Hepatocyte (in vitro differentiated cells): ENCODE measurements around the gene HLA-DMB.

Experiments
- EZH2 ChIP-seq: fragments of 200-600 bp; sonication (generic); IDR thresholded peaks from 2 replicates; pipeline ENCODE4 v1.6.1; 2016; ENCODE audit warnings: antibody characterized with exemption, mild to moderate bottlenecking, borderline replicate concordance
- EZH2phosphoT487 ChIP-seq: fragments of 200-600 bp; sonication (generic); IDR thresholded peaks from one replicate; pipeline ENCODE4 v1.6.1; 2018; ENCODE audit warnings: antibody characterized with exemption, mild to moderate bottlenecking, low read depth, moderate library complexity; ENCODE audit not compliant: unreplicated experiment, severe bottlenecking
- TF ChIP-seq, protein P1 (sequence below): fragments of 200-600 bp; sonication (generic); IDR thresholded peaks from 2 replicates; pipeline ENCODE4 v1.5.1; 2016; ENCODE audit warnings: antibody characterized with exemption, mild to moderate bottlenecking; ENCODE audit not compliant: poor library complexity

DNA sequence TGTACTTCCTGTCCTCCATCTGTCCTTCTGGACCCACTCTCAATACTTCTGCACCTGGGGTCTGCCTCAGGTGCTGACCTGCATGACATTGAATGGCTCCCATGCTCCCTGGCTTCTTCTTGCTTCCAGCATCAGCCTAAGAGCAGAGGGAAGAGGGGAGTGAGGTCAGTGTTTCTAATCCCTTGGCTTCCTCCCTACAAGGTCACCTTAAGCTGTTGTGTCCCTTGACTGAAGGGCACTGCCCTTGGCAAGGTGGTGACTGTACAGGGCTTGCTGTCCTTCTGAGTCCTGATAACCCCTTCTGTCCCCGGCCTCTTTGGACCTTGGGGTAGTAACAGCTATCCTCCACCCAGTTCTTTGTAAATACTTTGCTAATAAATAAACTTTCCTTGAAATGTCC is 9.6 kb downstream of the HLA-DMB start:
- TF ChIP-seq, protein P1, sequence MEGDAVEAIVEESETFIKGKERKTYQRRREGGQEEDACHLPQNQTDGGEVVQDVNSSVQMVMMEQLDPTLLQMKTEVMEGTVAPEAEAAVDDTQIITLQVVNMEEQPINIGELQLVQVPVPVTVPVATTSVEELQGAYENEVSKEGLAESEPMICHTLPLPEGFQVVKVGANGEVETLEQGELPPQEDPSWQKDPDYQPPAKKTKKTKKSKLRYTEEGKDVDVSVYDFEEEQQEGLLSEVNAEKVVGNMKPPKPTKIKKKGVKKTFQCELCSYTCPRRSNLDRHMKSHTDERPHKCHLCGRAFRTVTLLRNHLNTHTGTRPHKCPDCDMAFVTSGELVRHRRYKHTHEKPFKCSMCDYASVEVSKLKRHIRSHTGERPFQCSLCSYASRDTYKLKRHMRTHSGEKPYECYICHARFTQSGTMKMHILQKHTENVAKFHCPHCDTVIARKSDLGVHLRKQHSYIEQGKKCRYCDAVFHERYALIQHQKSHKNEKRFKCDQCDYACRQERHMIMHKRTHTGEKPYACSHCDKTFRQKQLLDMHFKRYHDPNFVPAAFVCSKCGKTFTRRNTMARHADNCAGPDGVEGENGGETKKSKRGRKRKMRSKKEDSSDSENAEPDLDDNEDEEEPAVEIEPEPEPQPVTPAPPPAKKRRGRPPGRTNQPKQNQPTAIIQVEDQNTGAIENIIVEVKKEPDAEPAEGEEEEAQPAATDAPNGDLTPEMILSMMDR: no peak
- TF ChIP-seq EZH2phosphoT487 (no peak), EZH2 (no peak)
